Mesenteric fat pad (tissue), 1 donor: ENCODE measurements around the gene RSF1. TPM values are rescaled to one million over a fixed set of nuclear protein-coding genes. Genes with fewer than 3 reads are reported as not detected.
"Not testable (repeated sequence)": the region's sequence is repeated elsewhere in the genome, so short reads cannot be mapped to it uniquely, and the experiment has no call there.

ENCODE experiments used
- DNase-seq: peaks from one replicate; pipeline ENCODE4 v3.0.0-alpha.2; 2020; ENCODE audit warnings: low spot score
- long read RNA-seq: library from polyadenylated mRNA; unstranded; transcript quantifications from one replicate; pipeline ENCODE4 v2.0.0, GENCODE V29; 2020
- total RNA-seq: library from RNA; stranded (reverse); fragmentation: NEBNext Ultra II Directional; extraction: Animal tissue kit (Norgen Biotek cat#: 25700); gene quantifications from one replicate; pipeline ENCODE4 v1.2.1, GENCODE V29; 2021
- donor health status: DM: yes; HTN: yes; CAD: no.

Gene RSF1
- total RNA-seq: 53.5 TPM
- long read RNA-seq, transcript RSF1-206 (6 exons, 2,107 nt): major isoform, 15 of 36 reads
- long read RNA-seq, partial matches to known transcripts: 5 of 36 reads
- long read RNA-seq, other reads (novel, unspliced or antisense): 16 of 36 reads

GRCh38 chr11:77820565-77821348 lies at the start of gene RSF1, which contains the start of gene AAMDC:
TSS of gene RSF1 (minus strand) at chr11:77820722. CDS start at chr11:77820714, 8 bp downstream.
TSS of gene AAMDC (plus strand) at chr11:77821144. CDS start at chr11:77842497, 21,353 bp downstream.
- peak; percentile 98 for DNase-seq

GRCh38 chr11:77868744-77869143 lies 48.2 kb upstream of the RSF1 start:
- DNase-seq: no peak

- no peak for DNase-seq
Observed at GRCh38 chr11:77866336-77866735, 45.8 kb upstream of the RSF1 start.

GRCh38 chr11:77865805-77866204 lies 45.3 kb upstream of the RSF1 start:
- no peak for DNase-seq

- not testable (repeated sequence) for DNase-seq
Observed at GRCh38 chr11:77861444-77861843, 40.9 kb upstream of the RSF1 start.

- DNase-seq: not testable (repeated sequence)
Observed at GRCh38 chr11:77857906-77858457, 37.5 kb upstream of the RSF1 start.

GRCh38 chr11:77854838-77855237 lies 34.3 kb upstream of the RSF1 start:
- no peak for DNase-seq

- no peak for DNase-seq
Observed at GRCh38 chr11:77851503-77851902, 31.0 kb upstream of the RSF1 start.

GRCh38 chr11:77843700-77844099 lies 23.2 kb upstream of the RSF1 start:
- DNase-seq: not testable (repeated sequence)

GRCh38 chr11:77842441-77843121 lies 22.1 kb upstream of the RSF1 start:
- no peak for DNase-seq

GRCh38 chr11:77833302-77833701 lies 12.8 kb upstream of the RSF1 start:
- no peak for DNase-seq

GRCh38 chr11:77828926-77829325 lies 8.4 kb upstream of the RSF1 start:
- no peak for DNase-seq

- DNase-seq: no peak
Observed at GRCh38 chr11:77823775-77824174, 3.3 kb upstream of the RSF1 start.

GRCh38 chr11:77822126-77822525 lies 1.6 kb upstream of the RSF1 start:
- not testable (repeated sequence) for DNase-seq

GRCh38 chr11:77821349-77821851 lies 878 bp upstream of the RSF1 start:
- no peak for DNase-seq

GRCh38 chr11:77819921-77820564 lies 479 bp downstream of the RSF1 start:
- no peak for DNase-seq

GRCh38 chr11:77819411-77819920 lies 1.1 kb downstream of the RSF1 start:
- DNase-seq: peak; percentile 92

GRCh38 chr11:77815459-77815858 lies 5.1 kb downstream of the RSF1 start:
- no peak for DNase-seq

- DNase-seq: no peak
Observed at GRCh38 chr11:77814848-77815247, 5.7 kb downstream of the RSF1 start.

GRCh38 chr11:77813256-77813655 lies 7.3 kb downstream of the RSF1 start:
- no peak for DNase-seq

GRCh38 chr11:77806993-77807392 lies 13.5 kb downstream of the RSF1 start:
- DNase-seq: no peak
